IPS-11a (cell line): ENCODE data around the gene ZNF502.

Experiments
- H3K4me3 ChIP-seq: one replicate; pipeline ENCODE4 v1.5.1; 2013; ENCODE audit warnings: low read depth, low read length, control low read depth

ZNF502 gene

GRCh38 chr3:44764248-44764647, 51.8 kb downstream of the ZNF502 start:
- H3K4me3 ChIP-seq, result no peak overlapping the region

- H3K4me3 ChIP-seq, result no peak overlapping the region
These were observed 59.1 kb downstream of the ZNF502 start for GRCh38 chr3:44771424-44772098.

- H3K4me3 ChIP-seq, result no peak overlapping the region
These were observed 59.6 kb downstream of the ZNF502 start for GRCh38 chr3:44772099-44772442.
